HL-60/S4 (cell line): Measurements from ENCODE around the gene TNFAIP3.

ENCODE experiments used
- in situ Hi-C: fragments of 300-500 bp; cut with MboI; formaldehyde crosslinking; loops from 2 replicates; pipeline ENCODE4 v1.14.3; 2022; ENCODE audit warnings: low sequenced_read_pairs

TNFAIP3 gene

DNA sequence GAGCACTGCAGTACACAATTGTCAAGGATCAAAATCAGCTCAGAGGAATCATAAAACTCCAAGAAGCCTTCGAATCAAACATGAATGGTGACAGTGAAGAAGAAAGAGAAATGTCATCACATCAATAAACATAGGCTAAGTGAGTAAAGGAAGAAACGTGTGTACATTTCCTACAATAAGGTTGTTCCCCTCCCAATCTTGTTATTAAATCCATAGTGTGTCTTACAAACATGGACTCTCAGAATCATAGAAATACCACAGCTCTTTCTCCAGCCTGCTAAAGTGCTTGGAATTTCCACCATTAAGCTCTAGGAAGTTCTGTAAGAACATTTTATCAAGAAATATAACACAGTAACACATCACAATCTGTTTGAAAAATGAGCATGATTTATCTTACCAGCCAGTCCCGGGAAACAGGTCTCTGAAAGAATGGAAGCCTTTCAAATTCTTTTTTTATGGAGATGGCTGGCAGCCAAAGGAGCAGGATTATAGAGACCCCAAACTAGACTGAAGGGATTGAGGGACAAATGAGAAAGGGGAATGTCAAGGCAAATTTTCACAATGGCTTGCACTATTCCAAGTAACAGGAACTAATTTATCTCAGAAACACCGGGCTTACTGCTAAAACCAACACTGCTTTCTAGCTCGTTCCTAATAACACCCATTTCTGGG, 4.5 kb upstream of the TNFAIP3 start:
- in situ Hi-C loops: no loop called here

DNA sequence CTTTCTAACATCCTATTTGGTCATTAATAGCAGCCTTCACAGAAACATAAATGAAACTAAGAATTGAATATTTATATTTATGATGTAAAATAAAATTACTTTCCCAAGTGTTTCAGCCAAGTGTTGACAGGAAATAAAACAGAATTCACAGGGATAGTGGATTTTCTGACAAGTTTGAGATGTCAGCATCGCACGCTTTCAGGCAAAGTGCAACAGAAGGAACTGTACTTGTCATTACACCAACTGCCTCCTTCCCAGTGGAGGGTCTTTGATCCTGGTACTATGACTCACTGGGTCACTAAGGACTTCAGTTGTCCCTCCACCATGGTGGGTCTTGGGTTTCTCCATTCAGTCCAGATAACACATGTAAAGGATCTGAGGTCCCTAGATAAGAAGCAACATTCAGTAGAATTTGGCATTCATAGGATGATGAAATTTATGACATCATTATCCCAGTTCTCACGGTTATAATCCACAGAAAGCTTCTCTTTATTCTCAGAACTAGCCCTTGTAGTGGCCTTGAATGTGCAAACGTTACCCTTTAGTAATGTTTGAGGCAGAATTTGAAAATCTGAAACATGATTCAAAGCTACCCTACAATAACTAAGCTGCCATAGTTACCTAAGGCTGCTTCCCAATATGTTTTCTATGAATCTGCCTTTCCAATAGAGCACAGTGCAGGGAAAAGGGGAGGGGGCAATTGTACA, 3.8 kb upstream of the TNFAIP3 start:
- in situ Hi-C loops: no loop called here

DNA sequence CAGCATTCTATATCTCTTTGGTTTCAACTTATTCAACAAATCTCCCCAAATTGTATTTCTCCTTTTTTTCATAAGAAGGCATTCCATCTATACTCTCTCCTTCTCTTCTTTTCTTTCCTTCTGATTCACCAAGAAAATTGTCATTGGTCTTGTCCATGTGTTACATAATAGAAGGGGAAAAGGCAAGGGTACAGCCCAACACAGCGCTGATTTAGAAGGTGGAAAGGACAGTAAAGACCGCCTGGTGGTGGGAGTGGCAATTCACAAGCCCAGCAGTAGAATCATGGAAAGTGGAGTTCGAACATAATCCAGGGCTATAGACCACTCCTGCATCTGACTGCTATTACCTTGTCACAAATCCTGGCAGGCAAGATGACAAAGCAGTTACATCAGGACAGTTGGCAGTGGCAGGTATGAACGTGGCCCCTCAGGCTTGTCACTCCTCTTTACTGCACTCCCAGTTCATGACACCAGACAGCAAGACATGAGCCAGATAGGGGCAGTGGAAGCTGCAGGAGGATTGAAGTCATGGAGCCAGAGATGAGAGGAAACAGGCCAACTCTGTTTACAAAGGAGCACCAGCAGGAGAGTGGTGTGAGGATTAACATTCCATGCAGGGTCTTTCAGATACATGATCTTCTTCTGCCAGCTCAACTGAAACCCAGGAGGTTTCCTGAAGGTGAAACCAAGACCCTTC, 2.1 kb upstream of the TNFAIP3 start:
- in situ Hi-C loops: loop anchor here (5.0 kb wide), 1 partner anchor 153 kb away; no protein-coding TSS in a partner anchor

DNA sequence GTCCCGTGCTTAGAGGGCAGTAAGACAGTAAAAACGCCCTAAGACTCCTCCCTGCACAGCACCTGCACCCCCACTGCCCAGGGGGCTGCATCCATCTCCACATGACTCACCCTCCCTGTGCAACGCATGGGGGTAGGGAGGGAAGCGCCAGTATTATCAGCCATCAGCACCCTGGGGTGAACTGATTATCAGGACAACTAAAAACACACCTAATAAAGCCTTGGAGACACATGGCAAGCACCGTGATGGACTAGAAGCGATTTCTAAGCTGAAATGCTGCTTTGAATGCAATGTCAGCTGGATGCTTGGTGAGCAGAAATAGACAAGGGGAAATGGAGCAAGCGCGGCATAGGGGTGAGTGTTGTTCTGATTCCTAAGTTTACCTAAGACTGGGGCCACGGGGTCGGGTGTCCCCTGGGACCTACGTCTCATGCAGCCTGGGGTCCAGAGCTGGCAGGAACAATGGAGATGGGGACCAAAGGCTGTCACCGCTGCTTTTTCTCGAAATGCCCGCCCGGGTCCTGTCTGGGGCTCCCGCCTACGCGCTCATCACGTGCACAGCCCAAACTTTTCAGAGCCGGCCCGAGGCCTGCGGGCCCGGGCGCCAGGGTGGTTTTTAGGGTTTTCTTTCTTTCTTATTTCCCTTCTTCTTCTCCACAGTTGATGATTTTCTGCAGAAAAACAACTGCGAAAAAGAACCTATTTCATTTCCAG, 702 bp upstream of the TNFAIP3 start:
- in situ Hi-C loops: loop anchor here (5.0 kb wide), 1 partner anchor 154 kb away; no protein-coding TSS in a partner anchor

DNA sequence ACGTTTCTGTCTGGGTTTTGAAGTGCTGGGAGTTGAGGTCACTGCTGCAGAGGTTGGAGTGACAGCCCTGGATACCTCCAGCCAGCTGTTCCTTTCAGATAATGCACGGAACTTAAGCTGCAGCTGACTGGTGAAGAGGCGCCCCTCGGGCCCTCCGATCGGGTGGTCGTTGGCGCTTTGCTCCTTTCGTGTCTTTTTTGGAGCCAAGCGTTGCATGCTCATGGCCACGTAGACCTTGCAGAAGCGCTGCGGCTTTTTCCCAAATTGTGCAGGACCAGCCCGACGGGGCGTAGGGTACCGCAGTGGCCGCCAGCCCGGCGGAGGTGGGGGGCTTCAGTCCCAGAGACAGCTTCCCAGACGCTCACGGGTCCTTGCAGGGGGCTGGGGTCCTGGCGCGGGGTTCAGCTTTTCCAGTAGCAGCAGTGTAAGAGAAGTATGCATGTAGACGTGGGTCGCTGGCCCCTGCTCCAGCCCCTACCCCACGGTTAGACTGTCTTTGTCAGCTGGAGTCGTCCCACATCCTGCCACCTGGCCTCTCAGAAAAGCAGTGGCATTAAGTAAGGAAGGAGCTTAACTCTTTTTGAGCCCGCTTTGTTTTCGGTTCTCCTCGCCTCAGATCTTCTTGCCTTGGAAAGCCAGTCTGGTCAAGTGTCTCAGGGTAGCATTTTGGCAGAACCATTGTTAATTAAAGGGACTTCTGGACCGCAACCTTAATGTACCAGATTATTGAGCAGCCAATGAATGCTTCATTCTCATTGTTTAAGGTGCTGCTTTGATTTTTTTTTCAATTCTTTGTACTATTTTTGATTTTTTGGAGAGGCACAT, 838 bp downstream of the TNFAIP3 start:
- in situ Hi-C loops: loop anchor here (5.0 kb wide), 1 partner anchor 156 kb away; no protein-coding TSS in a partner anchor

DNA sequence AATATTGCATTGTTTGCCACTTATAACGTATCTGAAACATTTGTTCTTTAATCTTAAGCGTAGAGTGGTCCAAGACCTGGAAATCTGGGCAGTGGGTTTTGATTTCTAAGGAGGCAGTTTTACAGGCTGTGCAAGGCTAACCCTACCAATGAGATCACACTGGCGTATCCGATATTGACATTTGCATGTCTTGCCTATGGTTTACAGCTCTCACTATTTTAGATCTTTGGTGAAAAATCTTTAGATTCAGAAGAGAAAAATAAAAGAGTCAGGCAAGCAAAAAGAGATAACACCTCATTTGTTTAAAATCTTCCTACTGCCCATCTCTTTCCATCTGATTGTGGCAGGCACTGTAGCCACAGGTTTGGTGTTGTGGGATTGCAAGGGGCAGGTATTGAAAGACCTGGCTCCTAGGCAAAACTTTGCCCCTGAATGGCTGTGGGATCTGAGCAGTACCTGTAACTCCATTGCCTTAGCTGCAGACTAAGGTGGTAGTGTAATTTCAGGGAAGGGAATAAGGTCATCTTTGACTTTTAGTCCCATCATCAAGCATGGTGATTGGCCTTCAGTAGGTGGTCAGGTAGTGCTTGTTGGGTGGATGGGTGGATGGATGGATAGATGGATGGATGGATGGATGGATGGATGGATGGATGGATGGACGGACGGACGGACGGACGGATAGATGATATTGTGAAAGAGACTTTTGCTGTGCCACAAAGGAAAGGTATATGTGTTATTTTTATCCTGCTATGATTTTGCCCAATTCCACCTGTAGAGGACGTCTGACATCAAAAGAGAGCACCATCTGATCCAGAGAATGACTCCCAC, 1.9 kb downstream of the TNFAIP3 start:
- in situ Hi-C loops: loop anchor here (5.0 kb wide), 1 partner anchor 157 kb away; no protein-coding TSS in a partner anchor

DNA sequence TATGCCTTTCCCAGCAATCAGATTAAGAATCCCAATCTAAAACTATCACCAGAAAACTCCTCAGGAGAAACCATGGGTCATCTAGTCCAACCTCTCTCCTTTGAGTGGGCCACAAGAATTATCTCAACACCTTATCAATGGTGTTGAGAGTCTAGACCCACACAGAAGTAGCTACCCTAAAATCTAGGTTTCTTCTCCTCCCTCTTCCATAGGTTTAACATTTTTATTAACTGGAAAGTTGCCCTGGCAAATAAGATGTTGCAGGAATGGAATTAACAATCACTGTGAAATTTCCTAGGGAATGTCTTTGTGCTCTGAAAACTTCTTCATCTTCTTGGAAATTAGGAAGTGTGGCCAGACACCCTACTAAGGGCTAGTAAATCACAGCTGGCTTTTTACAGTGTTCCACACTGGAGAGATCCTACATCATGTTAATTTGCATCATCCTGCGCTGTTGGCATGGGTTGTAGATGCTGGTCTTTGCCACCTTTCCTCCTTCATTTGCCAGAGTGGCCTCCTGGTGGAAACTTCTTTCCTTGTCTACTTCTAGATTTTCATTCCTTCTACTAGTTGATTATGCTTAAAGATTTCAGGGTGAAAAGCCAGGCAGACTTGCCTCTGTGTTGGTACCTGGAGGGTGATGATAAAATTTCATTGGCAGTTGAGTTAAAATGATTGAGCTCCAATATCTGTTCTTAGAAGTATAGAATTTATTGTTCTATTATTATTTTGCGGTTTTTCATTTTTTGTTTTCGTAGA, 2.7 kb downstream of the TNFAIP3 start:
- in situ Hi-C loops: loop anchor here (5.0 kb wide), 1 partner anchor 157 kb away; no protein-coding TSS in a partner anchor

DNA sequence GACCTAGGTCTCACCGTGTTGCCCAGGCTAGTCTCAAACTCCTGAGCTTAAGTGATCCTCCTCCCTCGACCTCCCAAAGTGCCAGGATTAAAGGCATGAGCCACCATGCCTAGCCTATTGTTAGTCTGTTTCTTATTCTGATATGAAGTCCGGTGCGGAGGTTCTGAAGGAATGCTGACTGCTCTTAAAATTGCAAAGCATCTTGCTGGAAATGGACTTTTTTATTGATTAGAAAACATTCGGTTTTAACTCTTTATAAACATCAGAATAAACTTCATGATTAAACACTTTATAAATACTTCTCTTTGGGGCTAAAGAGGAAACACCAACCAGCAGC, 3.2 kb downstream of the TNFAIP3 start:
- in situ Hi-C loops: no loop called here

DNA sequence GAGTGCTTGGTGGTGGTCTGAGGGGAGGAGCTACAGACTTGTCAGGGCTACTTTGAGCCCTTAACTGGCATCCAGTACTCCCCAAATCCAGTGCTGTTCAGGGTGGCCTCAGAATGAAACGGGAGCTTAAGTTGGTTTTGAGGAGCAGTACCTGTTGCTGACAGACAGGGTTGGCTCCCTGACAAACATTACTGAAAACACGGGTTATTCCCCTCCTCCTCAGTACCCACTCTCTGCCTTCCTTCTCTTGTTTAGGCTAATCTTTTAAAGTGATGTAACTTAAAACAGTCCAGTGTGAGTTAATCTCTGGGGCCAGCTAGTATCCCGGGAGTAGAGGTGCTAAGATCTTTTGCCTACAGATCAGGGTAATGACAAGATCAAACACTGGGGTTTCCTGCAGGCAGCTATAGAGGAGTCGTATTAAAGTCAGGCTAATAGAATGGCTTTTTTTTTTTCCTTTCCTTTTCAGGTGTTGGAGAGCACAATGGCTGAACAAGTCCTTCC, 3.7 kb downstream of the TNFAIP3 start:
- in situ Hi-C loops: no loop called here

DNA sequence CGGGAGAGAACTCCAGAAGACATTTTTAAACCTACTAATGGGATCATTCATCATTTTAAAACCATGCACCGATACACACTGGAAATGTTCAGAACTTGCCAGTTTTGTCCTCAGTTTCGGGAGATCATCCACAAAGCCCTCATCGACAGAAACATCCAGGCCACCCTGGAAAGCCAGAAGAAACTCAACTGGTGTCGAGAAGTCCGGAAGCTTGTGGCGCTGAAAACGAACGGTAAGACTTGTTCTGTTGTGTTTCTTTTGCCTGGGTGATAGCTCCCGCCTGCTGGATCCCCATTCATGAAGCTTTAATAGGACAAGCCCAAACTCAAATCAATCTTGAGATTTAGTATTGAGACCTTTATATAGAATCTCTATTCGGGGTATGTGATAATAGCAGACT, 4.2 kb downstream of the TNFAIP3 start:
- in situ Hi-C loops: no loop called here

DNA sequence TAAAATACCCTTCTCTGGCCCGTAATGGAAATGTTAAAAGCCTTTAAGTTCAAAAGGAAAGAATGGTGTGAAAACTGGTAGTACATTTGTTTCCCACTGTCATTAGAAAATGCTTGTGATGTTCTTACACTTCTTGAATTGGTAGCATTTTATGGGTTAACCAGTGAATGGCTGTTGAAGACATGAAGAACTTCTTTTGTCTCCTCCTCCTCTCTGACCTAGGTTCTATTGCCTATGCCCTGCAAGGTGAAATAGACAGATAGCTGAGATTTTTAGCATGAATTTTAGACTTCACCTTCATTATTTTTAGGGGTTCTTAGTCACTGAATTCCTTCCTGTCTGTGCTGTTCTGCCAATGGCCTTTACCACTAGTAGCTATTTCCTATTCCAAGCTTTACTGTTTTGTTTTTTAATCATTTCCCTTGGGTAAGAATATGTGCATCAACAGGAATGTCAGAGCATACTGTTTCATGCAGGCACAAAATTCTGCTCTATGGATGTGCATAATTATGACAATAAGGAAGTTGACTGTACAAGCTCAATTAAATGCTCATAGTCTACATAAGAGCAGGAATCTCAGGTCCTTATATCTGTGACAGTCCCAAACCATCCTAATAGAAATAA, 4.9 kb downstream of the TNFAIP3 start:
- in situ Hi-C loops: no loop called here

DNA sequence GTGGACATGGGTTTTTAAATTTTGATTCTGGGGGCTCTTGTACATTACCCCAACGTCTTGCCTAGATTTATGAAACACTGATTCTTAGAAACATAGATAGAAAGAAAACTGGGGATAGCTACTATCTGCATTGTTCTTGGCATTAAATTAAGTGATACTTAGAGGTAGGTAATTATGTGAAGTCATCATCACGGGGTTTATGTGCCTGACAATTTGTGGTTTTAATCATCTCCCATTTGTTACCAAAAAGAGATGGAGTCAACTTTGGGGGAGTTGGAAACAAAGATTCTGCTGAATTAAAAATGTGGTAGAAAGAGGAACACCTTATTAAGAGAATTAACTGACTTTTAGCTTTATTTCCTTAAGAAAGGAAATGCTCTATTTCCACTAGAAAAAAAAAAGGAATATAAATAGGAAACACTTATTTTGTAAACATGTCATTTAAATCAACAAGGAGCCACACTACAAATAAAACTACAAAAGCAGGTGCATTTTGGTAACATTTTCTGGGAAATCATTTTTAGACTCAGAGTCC, 5.6 kb downstream of the TNFAIP3 start:
- in situ Hi-C loops: no loop called here

DNA sequence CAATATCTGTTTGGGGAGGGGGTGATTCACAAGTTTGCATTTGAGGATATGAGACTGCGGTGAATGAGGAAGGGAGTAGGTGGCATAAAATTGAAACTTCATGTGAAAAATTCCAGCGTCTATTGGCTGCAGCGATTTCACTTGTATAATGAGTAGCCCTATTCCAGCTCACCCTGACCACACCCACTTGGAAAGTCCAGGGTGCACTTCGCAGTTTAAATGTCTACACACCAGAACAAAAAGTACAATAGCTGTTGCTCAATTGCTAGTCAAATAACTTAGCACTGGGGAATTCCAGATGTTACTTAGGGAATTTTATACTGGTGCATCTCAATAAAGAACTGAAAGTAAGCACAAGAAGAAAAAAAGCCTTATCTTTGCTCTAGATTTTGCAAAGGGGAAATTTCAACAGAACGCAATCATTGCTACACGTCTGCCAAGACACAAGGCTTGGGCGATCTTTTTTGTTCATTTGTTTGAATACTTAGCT, 6.3 kb downstream of the TNFAIP3 start:
- in situ Hi-C loops: no loop called here

DNA sequence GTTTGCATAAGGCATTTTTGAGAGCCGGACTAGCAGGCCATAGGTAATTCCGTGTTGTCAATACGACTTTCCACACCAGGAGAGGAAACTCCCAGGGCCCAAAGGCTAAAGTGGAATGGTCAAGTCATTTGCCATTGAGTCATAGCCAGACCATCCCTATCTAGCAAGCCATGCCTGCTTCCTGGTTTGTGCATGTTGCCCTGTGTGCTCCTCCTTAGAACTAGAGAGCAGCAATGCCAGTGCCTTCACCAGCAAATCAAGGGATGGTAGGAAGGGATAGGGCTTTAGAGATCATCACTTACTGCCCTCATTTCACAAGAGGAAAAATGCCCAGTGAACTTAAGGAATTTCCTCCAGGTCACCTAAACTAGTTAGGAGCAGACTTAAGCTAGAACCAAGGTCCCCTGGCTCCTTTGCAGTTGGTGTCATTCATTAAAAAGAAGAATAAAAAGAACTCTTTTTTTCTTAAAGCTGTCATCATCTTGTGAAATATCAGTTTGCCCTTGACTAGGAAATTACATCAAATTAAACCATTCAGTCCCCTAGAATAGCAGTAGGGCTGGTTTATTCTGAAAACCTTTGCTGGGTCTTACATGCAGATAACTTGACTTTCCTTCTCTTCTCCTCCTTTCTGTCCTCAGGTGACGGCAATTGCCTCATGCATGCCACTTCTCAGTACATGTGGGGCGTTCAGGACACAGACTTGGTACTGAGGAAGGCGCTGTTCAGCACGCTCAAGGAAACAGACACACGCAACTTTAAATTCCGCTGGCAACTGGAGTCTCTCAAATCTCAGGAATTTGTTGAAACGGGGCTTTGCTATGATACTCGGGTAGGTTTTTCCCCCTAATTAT, 7.4 kb downstream of the TNFAIP3 start:
- in situ Hi-C loops: no loop called here

DNA sequence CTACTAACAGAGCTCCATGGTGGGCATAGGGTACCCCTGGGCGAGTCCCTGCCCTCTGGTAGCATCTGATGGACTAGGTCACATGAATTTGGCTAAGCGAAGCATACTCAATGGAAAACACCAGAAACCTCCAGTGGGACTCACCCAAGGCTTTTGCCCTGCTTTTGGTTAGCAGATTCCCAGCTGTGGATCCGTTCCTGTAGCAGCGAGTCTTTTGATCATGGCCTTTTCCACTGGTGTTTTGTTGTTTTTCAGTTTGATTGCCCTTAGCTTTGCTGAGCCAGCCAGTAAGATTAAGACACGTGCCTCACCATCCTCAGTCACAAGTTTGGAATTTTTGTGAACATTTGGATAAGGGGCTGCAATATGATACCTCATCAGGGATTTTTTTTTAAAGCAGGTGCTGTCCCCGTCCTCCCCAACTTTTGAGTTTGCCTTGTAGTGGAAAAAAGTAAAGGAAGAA, 8.0 kb downstream of the TNFAIP3 start:
- in situ Hi-C loops: no loop called here

DNA sequence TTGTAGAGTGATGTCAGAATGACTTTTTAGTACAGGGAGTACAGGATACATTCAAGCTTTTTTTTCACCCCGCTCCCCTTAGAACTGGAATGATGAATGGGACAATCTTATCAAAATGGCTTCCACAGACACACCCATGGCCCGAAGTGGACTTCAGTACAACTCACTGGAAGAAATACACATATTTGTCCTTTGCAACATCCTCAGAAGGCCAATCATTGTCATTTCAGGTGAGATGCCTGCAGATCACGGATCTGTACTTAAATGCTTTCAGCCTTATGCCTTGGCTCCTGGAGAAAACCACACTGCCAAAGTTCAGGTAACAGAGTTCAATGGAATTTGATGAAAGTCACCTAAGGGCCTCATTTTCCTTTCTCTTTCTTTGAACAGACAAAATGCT, 8.5 kb downstream of the TNFAIP3 start:
- in situ Hi-C loops: no loop called here

DNA sequence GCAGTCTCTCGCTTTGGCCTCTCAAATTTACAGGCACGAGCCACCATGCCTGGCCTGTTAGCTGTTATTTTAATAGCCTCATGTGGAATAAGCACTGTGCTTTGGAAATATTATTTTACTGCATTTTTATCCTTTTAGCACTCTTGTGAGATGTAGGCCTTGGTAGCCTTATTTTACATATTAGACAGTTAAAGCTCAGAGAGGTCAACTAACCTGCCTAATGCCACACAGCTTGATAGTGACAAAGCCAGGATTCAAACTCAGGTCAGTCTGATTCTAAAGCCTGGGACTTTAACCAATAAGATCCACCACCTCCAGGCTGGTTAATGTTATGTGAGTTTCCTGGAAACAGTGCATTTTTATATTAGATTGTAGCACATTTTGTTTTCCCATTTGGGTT, 9.5 kb downstream of the TNFAIP3 start:
- in situ Hi-C loops: no loop called here
